H9 (cell line): Measurements from ENCODE around the gene RBM45. TPM values are rescaled to one million over a fixed set of nuclear protein-coding genes. Genes with fewer than 3 reads are reported as not detected.

ENCODE experiments used
- DNase-seq: peaks from one replicate; pipeline ENCODE4 v3.0.0-alpha.2; 2017
- H2AFZ ChIP-seq: one replicate; pipeline ENCODE4 v1.6.1; 2013; ENCODE audit warnings: mild to moderate bottlenecking, low read length, control low read depth, moderate library complexity
- H2AK5ac ChIP-seq: 2 replicates; pipeline ENCODE4 v1.6.1; 2013; ENCODE audit warnings: low read length, control low read depth, mixed read lengths; ENCODE audit not compliant: insufficient read length
- H2BK120ac ChIP-seq: one replicate; pipeline ENCODE4 v1.6.1; 2013; ENCODE audit warnings: low read depth, mild to moderate bottlenecking, low read length, control low read depth, inconsistent platforms; ENCODE audit not compliant: poor library complexity, severe bottlenecking
- H2BK12ac ChIP-seq: 2 replicates; pipeline ENCODE4 v1.6.1; 2013; ENCODE audit warnings: low read length, control low read depth, mixed read lengths, low read depth; ENCODE audit not compliant: insufficient read length
- H2BK15ac ChIP-seq: 2 replicates; pipeline ENCODE4 v1.6.1; 2013; ENCODE audit warnings: low read depth, low read length, control low read depth
- H2BK20ac ChIP-seq: one replicate; pipeline ENCODE4 v1.6.1; 2013; ENCODE audit warnings: low read depth, mild to moderate bottlenecking, low read length, control low read depth, inconsistent platforms; ENCODE audit not compliant: poor library complexity, severe bottlenecking
- H2BK5ac ChIP-seq: 2 replicates; pipeline ENCODE4 v1.6.1; 2013; ENCODE audit warnings: low read length, control low read depth, mixed read lengths; ENCODE audit not compliant: insufficient read length
- H3K14ac ChIP-seq: 2 replicates; pipeline ENCODE4 v1.6.1; 2013; ENCODE audit warnings: low read length, control low read depth; ENCODE audit not compliant: insufficient read depth
- H3K18ac ChIP-seq: 2 replicates; pipeline ENCODE4 v1.6.1; 2013; ENCODE audit warnings: low read depth, mild to moderate bottlenecking, mixed read lengths, low read length, control low read depth; ENCODE audit not compliant: insufficient read length
- H3K23ac ChIP-seq: 2 replicates; pipeline ENCODE4 v1.6.1; 2013; ENCODE audit warnings: low read length, control low read depth, mixed read lengths, low read depth; ENCODE audit not compliant: insufficient read length
- H3K23me2 ChIP-seq: 2 replicates; pipeline ENCODE4 v1.6.1; 2013; ENCODE audit warnings: low read depth, mild to moderate bottlenecking, mixed read lengths, low read length, control low read depth; ENCODE audit not compliant: insufficient read length, poor library complexity, severe bottlenecking
- H3K27ac ChIP-seq: 2 replicates; pipeline ENCODE4 v1.5.1; 2013; ENCODE audit warnings: low read length, control low read depth, mixed read lengths, low read depth; ENCODE audit not compliant: insufficient read length
- H3K27me3 ChIP-seq: 2 replicates; pipeline ENCODE4 v1.6.1; 2013; ENCODE audit warnings: low read length, control low read depth, inconsistent platforms; ENCODE audit not compliant: insufficient read depth
- H3K4ac ChIP-seq: 2 replicates; pipeline ENCODE4 v1.6.1; 2013; ENCODE audit warnings: low read depth, mild to moderate bottlenecking, control low read depth, inconsistent platforms, low read length, moderate library complexity
- H3K4me1 ChIP-seq: 2 replicates; pipeline ENCODE4 v1.6.1; 2013; ENCODE audit warnings: low read length, control low read depth, inconsistent platforms; ENCODE audit not compliant: insufficient read depth
- H3K4me2 ChIP-seq: 2 replicates; pipeline ENCODE4 v1.6.1; 2013; ENCODE audit warnings: low read length, control low read depth, mixed read lengths; ENCODE audit not compliant: insufficient read length, insufficient read depth
- H3K56ac ChIP-seq: 2 replicates; pipeline ENCODE4 v1.6.1; 2013; ENCODE audit warnings: low read depth, mild to moderate bottlenecking, mixed read lengths, low read length, control low read depth; ENCODE audit not compliant: insufficient read length
- H3K79me1 ChIP-seq: 2 replicates; pipeline ENCODE4 v1.6.1; 2013; ENCODE audit warnings: low read depth, mild to moderate bottlenecking, moderate library complexity, low read length, control low read depth, inconsistent platforms; ENCODE audit not compliant: insufficient read depth, poor library complexity, severe bottlenecking
- H3K79me2 ChIP-seq: 2 replicates; pipeline ENCODE4 v1.6.1; 2013; ENCODE audit warnings: low read length, control low read depth, inconsistent platforms; ENCODE audit not compliant: insufficient read depth
- H3K9ac ChIP-seq: 2 replicates; pipeline ENCODE4 v1.6.1; 2013; ENCODE audit warnings: low read length, control low read depth, mixed read lengths; ENCODE audit not compliant: insufficient read length; ENCODE audit errors: extremely low read depth
- H3K9me3 ChIP-seq: one replicate; pipeline ENCODE4 v1.6.1; 2013; ENCODE audit warnings: low read depth, low read length, inconsistent platforms; ENCODE audit not compliant: control insufficient read depth
- H3T11ph ChIP-seq: one replicate; pipeline ENCODE4 v1.6.1; 2013; ENCODE audit warnings: mild to moderate bottlenecking, low read length, control low read depth, inconsistent platforms
- H4K20me1 ChIP-seq: one replicate; pipeline ENCODE4 v1.6.1; 2013; ENCODE audit not compliant: control insufficient read depth, insufficient read length, insufficient read depth
- H4K5ac ChIP-seq: 2 replicates; pipeline ENCODE4 v1.6.1; 2013; ENCODE audit warnings: low read depth, mild to moderate bottlenecking, mixed read lengths, low read length, control low read depth; ENCODE audit not compliant: insufficient read length
- H4K8ac ChIP-seq: replicated peaks from 2 replicates; pipeline ENCODE4 v1.6.1; 2013; ENCODE audit warnings: low read length, control low read depth, mixed read lengths, low read depth; ENCODE audit not compliant: insufficient read length
- H4K91ac ChIP-seq: 2 replicates; pipeline ENCODE4 v1.6.1; 2013; ENCODE audit warnings: low read depth, mild to moderate bottlenecking, moderate library complexity, mixed read lengths, low read length, control low read depth; ENCODE audit not compliant: insufficient read length
- H3K27ac Mint-ChIP-seq, 3 experiments: 2 replicates in 2 of 3; 3 replicates in 1 of 3; pipeline ENCODE4 v1.8.0; 2020 to 2021; ENCODE audit warnings: mixed read lengths in 3 of 3, mild to moderate bottlenecking in 1 of 3, moderate library complexity in 1 of 3
- H3K27me3 Mint-ChIP-seq: 2 replicates; pipeline ENCODE4 v1.8.0; 2021; ENCODE audit warnings: low read depth, mild to moderate bottlenecking, moderate library complexity, mixed read lengths
- H3K36me3 Mint-ChIP-seq, 3 experiments: 2 replicates in 2 of 3; 3 replicates in 1 of 3; pipeline ENCODE4 v1.8.0; 2020 to 2021; ENCODE audit warnings: low read depth in 3 of 3, mixed read lengths in 3 of 3; ENCODE audit not compliant: insufficient read depth in 1 of 3
- H3K4me1 Mint-ChIP-seq, 2 experiments: 2 replicates each; pipeline ENCODE4 v1.8.0; 2020; ENCODE audit warnings: mixed read lengths in 2 of 2
- H3K4me3 Mint-ChIP-seq, 2 experiments: 2 replicates in 1 of 2; 3 replicates in 1 of 2; pipeline ENCODE4 v1.8.0; 2020 to 2021; ENCODE audit warnings: mild to moderate bottlenecking in 2 of 2, mixed read lengths in 2 of 2, moderate library complexity in 1 of 2
- H3K9me3 Mint-ChIP-seq, 2 experiments: 2 replicates in 1 of 2; 3 replicates in 1 of 2; pipeline ENCODE4 v1.8.0; 2020; ENCODE audit warnings: mild to moderate bottlenecking in 2 of 2, mixed read lengths in 2 of 2, moderate library complexity in 1 of 2
- CTCF ChIP-seq: fragments of 200-600 bp; sonication (generic); conservative IDR thresholded peaks from 3 replicates; pipeline ENCODE4 v1.8.0; 2021; ENCODE audit warnings: antibody characterized with exemption, mild to moderate bottlenecking
- WGBS: extraction: QIAGEN DNeasy Blood & Tissue Kit; methylation state at CpG from one replicate; pipeline ENCODE4 v1.1.7; 2013; ENCODE audit warnings: missing lambda C conversion rate, low lambda C conversion rate, mixed read lengths; ENCODE audit not compliant: insufficient read length; ENCODE audit errors: extremely low coverage; 5-methylcytosine and 5-hydroxymethylcytosine counted together
- total RNA-seq: library from RNA; stranded (reverse); gene quantifications from 2 replicates; pipeline ENCODE4 v1.2.1, GENCODE V29; 2021

Gene RBM45
- total RNA-seq, 1 experiment from 2014 or later = 13.9 TPM

GRCh38 chr2:178128836-178129630, 16.8 kb downstream of the RBM45 start:
- TF ChIP-seq CTCF = no peak
- Histone ChIP-seq H3K27ac (no peak overlapping the region), H3K79me1 (no peaks in the 10 kb centered on the region), H3K56ac (no peak overlapping the region), H3K4ac (no peak overlapping the region), H2BK12ac (no peak overlapping the region), H2BK20ac (no peak overlapping the region), H3K4me1 (peaks cover 6% of the 10 kb centered on the region), H2BK15ac (no peak overlapping the region), H4K91ac (no peak overlapping the region), H2AFZ (no peak overlapping the region), H2BK5ac (no peak overlapping the region), H4K20me1 (no peaks in the 10 kb centered on the region), H3K18ac (no peak overlapping the region), H3K27me3 (no peaks in the 10 kb centered on the region), H3K14ac (no peak overlapping the region), H3K23me2 (no peaks in the 10 kb centered on the region), H3K79me2 (no peaks in the 10 kb centered on the region), H3K23ac (no peak overlapping the region), H4K5ac (no peak overlapping the region), H3K9ac (no peak overlapping the region), H2BK120ac (no peak overlapping the region), H3T11ph (no peak overlapping the region), H3K4me2 (no peak overlapping the region), H3K9me3 (no peaks in the 10 kb centered on the region), H4K8ac (no peak overlapping the region), H2AK5ac (no peak overlapping the region)
- H3K27ac Mint-ChIP-seq = no peak overlapping the region
- H3K9me3 Mint-ChIP-seq = no peaks in the 10 kb centered on the region
- H3K27me3 Mint-ChIP-seq = no peaks in the 10 kb centered on the region
- peaks cover 0 to 7% (median 1%) of the 10 kb centered on the region in 3 experiments; a peak in 4 of 7 replicates for H3K36me3 Mint-ChIP-seq
- H3K4me3 Mint-ChIP-seq = no peak overlapping the region
- WGBS = no CpG with 5 or more reads among the region's 5 CpGs
- DNase-seq = no peak
- peaks cover 16 to 17% of the 10 kb centered on the region in 2 experiments for H3K4me1 Mint-ChIP-seq
